Choroid plexus epithelial cell (primary cell): ENCODE measurements around the gene CTNS.
A peak's percentile ranks its signal among the peaks of the same experiment; 100 is the strongest.

ENCODE experiments used
- DNase-seq: peaks from one replicate; pipeline ENCODE4 v3.0.0-alpha.2; 2010; ENCODE audit warnings: low read depth
- H3K4me3 ChIP-seq: 2 replicates; pipeline ENCODE4 v1.5.1; 2011; ENCODE audit warnings: low read depth, mild to moderate bottlenecking, control low read depth, low read length, moderate library complexity
- TF ChIP-seq, protein P1 (sequence below): conservative IDR thresholded peaks from 2 replicates; pipeline ENCODE4 v1.5.1; 2011; ENCODE audit warnings: low read depth, mild to moderate bottlenecking, control low read depth, inconsistent platforms, low read length, moderate library complexity

Gene CTNS

DNA sequence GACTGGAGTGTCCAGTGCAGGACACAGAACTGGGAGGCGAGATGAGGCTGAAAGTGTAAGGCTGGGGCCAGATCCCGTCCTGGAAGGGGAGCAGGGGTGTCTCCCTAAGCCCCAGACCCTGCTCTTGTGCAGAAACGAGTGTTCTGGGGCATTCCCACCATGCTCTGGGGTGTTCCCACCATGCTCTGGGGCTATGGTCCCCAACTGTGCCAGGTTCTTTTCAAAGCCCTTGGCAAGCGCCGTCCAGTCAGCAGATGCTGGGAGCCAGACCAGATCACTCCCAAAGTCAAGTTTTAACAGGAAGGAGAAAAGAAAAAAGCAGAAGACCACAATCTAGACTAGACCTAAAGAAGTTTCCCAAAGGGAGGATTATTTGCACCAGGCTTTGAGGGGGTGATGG lies 29.3 kb downstream of the CTNS start:
- TF ChIP-seq, protein P1, sequence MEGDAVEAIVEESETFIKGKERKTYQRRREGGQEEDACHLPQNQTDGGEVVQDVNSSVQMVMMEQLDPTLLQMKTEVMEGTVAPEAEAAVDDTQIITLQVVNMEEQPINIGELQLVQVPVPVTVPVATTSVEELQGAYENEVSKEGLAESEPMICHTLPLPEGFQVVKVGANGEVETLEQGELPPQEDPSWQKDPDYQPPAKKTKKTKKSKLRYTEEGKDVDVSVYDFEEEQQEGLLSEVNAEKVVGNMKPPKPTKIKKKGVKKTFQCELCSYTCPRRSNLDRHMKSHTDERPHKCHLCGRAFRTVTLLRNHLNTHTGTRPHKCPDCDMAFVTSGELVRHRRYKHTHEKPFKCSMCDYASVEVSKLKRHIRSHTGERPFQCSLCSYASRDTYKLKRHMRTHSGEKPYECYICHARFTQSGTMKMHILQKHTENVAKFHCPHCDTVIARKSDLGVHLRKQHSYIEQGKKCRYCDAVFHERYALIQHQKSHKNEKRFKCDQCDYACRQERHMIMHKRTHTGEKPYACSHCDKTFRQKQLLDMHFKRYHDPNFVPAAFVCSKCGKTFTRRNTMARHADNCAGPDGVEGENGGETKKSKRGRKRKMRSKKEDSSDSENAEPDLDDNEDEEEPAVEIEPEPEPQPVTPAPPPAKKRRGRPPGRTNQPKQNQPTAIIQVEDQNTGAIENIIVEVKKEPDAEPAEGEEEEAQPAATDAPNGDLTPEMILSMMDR: no peak
- no peak for DNase-seq
- H3K4me3 ChIP-seq: no peak overlapping the region

DNA sequence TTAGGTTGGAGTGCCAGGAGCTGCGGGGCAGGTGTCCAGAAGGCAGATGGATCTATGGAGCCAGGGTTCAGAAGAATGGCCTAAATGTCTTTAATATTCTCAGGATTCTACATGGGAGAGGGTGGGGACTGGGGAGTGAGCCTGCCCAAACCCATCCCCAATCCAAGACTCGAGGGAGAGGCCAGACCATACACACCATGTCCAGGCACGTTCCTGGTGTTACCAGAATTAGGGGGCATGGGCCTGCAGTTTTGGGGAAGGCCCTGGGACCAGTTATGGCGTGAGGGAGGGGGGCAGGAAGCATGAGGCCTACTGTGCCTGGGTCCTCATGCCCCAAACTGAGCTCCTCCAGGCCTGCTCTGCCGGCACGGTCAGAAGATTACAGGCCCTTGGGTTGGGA lies 30.0 kb downstream of the CTNS start:
- DNase-seq: no peak
- peak overlapping the region; percentile 28 for H3K4me3 ChIP-seq
- TF ChIP-seq, protein P1: no peak

DNA sequence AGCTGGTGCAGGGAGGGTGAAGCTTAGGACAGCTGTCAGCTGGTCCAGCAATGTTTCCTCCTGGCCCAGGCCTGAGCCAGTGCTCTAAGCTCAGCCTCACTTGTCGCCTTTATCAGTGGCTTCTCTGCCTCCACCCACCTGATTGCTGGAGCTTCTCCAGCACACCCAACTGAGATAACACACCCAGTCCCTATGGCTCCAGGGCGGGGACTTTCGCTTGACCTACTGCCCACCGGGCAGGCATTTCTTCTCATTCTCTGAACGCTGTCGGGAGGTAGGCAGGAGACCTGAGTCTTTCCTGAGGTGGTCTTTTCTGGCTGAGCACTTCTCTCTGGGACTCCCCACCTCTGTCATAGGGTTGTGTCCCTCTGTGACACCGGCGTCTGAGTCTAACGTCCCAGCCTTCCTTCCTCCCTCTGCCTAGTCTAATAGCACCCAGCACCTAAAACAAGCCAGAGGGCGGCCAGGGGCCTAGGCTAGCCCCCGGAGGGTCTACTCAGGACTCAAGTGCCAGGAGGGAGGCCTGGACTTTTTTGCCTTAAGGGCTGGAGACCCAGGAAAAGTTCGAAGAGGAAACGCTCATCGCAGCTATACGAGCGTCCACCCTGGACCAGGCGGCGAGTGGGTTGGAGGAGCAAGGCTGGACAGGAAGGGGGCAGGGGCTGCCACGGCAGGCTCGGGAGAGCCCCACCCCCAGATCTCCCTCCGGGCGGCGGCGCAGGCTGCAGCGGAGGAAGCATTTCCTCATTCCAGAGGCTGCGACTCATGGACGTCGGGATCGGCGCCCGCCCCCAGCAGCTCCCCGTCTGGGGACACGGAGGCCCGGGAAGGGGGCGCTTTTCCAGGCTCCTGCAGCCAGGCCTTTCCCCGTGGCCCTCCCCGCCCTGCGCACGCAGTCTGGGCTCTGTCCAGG lies 31.1 kb downstream of the CTNS start:
- TF ChIP-seq, protein P1: no peak
- DNase-seq: peak; percentile 94

DNA sequence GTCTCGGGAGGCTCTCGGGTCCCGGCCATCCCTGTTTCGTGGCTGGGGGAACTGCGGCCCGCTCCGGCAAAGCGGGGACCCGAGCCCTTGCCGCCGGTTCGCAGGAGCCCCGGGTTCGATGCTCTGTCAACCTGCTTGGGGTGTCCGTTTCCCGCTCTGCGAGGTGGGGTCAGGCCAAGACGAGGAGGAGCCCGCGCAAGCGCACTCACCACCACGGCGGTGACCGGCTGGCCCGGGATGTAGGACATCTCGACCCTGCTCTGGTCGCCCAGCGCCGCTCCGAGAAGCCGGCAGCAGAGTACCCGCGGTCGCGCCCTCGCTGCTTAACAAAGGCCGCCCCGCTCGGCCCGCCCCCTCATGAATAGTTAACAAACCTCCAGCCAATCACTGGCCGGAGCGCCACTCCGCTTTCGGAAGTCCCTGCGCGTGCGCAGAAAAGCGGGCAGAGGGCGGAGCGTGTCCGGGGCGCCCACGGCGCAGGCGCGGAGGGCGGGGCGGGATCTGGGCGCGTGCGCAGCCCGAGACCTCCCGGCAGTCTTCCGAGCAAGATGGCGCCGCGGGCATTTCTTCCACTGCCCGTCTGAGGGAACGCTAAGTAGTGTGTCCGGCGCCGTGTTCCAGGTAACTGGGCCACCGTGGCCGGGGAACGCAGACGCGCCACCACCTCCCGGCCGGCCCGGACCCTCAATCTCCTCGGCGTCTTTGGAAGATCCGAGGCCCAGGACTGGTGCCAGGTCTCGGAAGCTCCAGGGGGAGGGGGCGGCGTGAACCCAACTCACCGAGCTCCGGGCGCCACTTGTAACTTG lies 31.9 kb downstream of the CTNS start, which contains the start of the genes EMC6 and TAX1BP3:
Gene EMC6 (plus strand): TSS at position 534 of the 806 bp plus-strand sequence. CDS start 335 bp downstream, outside the sequence.
Gene TAX1BP3 (minus strand): TSS at position 300 of the 806 bp plus-strand sequence. CDS start 52 bp downstream, at position 248.
- H3K4me3 ChIP-seq: peak within 1 kb of the TSS; percentile 99
- TF ChIP-seq, protein P1: no peak
- peak; percentile 98 for DNase-seq

More for the DNA sequence above, 31.1 kb downstream of the CTNS start:
- peak overlapping the region; percentile 99 for H3K4me3 ChIP-seq

DNA sequence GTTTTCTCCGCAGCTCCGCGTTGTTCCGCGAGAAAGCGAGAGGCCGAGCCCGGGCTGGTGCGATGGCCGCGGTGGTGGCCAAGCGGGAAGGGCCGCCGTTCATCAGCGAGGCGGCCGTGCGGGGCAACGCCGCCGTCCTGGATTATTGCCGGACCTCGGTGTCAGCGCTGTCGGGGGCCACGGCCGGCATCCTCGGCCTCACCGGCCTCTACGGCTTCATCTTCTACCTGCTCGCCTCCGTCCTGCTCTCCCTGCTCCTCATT lies 32.5 kb downstream of the CTNS start:
- TF ChIP-seq, protein P1: no peak
- H3K4me3 ChIP-seq: peak overlapping the region; percentile 99
- DNase-seq: no peak

DNA sequence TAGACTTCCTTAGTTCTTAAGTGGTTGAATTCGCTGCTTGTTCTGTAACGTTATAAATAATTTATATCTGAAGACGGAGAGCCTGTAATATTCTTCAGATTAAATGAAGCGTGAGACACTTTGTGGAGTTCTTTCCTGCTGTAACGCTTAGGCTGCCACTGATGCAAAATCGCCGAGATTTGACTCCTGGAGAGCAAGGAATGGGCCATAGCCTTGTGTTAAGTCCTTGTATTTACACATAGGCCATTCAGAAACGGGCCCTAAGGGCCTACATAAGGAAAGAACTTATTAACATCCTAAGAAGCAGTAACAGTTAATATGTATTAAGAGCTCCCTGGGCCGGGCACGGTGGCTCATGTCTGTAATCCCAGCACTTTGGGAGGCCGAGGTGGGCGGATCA lies 33.0 kb downstream of the CTNS start:
- DNase-seq: no peak
- TF ChIP-seq, protein P1: no peak
- H3K4me3 ChIP-seq: peak overlapping the region; percentile 99
